ENCODE results near the gene CELSR3.

Gene CELSR3

DNA sequence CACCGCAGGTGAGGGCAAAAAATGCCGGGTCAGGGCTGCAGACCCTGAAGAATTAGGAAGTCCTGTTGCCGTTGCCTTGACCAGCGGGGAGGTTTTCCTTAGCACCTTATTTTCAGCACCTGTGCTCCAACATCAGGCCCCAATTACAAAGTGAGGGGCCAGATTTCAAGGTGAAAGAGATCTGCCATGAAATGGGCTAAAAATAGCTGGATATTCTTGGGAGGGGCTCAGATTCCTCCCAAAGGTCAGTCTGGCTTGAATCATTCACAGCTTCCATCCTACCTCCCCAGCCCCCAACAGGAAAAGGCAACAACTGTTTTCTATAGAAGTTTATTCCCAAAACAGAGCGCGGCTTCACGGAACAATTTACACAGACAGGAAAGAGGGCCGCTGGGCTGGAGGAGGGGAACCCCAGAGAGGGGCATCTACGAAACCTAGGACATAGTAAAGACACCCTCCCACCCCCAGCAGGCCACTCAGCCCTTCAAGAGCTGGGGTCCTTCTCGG lies 26.5 kb downstream of the CELSR3 start:
- peak overlapping the region; percentile 88 for H3K4me3 ChIP-seq (replicated peaks; ENCODE audit: low read depth, low read length)
- DNase-seq (ENCODE audit: low read depth), result no peak
- TF ChIP-seq, protein P1, sequence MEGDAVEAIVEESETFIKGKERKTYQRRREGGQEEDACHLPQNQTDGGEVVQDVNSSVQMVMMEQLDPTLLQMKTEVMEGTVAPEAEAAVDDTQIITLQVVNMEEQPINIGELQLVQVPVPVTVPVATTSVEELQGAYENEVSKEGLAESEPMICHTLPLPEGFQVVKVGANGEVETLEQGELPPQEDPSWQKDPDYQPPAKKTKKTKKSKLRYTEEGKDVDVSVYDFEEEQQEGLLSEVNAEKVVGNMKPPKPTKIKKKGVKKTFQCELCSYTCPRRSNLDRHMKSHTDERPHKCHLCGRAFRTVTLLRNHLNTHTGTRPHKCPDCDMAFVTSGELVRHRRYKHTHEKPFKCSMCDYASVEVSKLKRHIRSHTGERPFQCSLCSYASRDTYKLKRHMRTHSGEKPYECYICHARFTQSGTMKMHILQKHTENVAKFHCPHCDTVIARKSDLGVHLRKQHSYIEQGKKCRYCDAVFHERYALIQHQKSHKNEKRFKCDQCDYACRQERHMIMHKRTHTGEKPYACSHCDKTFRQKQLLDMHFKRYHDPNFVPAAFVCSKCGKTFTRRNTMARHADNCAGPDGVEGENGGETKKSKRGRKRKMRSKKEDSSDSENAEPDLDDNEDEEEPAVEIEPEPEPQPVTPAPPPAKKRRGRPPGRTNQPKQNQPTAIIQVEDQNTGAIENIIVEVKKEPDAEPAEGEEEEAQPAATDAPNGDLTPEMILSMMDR (IDR thresholded peaks at IDR 0.05; ENCODE audit: low read length, missing control alignments), result no peak

DNA sequence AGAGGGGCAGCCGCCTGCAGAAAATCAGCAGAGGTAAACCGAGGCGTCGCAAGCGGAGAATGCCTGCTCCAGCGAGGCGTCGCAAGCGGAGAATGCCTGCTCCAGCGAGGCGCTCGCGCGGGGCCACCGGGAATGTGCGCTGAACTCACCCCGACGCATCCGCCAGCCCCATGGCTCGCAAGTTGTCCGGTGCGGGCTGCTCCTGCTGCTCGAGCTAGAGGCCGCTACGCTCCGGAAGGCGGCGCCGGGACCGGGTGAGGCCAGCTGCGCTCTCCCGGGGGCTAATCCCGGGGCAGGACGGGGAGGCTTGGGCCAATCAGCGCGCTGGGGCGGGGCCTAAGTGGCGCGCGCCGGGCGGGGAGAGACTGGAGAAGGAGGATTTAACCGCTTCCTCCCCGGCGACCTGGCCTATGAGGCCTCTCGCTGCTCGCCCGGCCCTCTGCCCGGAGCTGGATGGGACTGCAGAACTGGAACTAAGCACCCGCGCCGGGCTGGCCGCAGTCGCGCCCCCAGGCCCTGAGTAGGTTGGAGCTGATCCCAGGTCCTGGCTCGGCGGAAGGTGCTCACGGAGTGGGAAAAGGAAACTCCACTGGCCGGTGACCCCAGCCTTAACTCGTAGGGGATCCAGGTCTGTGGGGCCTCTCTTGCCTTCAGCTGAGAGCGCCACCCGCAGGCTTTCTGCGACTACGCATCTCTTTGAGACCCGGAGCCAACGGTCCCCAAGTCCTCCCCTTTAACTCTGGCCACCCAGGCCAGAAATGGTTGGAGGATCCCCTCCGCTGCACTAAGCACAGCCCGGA lies 27.3 kb downstream of the CELSR3 start, which contains the start of gene SLC26A6:
TSS of gene SLC26A6 (minus strand) at position 240 of the 800 bp plus-strand sequence. CDS start at position 172, 68 bp downstream.
- peak within 1 kb of the TSS; percentile 88 for H3K4me3 ChIP-seq (replicated peaks; ENCODE audit: low read depth, low read length)
- DNase-seq (ENCODE audit: low read depth), result peak; percentile 95
- TF ChIP-seq, protein P1 (IDR thresholded peaks at IDR 0.05; ENCODE audit: low read length, missing control alignments), result peak; percentile 61

DNA sequence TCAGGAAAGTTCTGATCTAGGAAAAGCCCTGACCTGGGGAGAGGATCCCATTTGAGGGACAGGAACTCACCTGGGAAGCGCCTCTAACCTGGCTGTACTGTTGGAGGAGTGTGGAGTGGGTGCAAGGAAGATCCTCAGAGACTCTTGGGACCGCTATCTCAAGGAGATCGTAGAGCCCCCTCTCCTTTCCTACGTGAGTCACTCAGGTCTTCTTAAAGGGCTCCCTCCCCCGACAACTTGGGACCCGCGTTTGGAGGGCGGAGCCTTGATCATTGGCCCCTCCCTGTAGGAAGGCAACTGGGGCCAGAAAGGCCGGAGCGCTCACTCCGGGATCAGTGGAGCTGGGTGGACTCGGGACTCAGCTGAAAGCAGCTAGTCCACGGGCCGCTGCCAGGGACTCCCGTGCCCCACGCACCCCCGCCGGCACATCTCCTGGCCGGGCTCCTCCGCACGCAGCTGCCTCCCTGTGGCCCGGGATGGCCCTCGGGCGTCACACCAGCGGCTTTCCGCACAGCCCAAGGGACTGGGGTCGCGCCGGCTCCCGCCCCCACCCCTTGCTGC lies 27.9 kb downstream of the CELSR3 start:
- TF ChIP-seq, protein P1 (IDR thresholded peaks at IDR 0.05; ENCODE audit: low read length, missing control alignments), result no peak
- peak; percentile 61 for DNase-seq (ENCODE audit: low read depth)
- H3K4me3 ChIP-seq (replicated peaks; ENCODE audit: low read depth, low read length), result peak overlapping the region; percentile 88

DNA sequence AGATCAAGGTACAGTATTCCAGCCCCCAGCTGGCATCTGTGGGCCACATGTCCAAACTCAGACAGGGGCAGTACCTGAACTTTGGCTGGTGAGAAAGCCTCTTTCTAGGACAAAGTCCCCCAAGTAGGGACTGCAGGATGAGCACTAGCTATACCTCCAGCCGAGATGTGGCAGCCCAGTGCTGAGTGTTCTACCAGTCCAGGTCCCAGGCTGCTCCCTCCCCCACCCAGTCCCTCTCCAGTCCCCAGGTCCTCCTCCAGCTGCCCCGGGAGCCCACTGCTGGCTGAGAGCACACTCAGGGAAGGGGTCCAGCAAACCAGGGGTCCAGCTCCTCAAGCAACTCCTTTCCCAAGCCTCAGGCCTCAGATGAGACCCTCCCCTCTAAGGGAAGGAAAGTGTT lies 28.9 kb downstream of the CELSR3 start:
- peak overlapping the region; percentile 88 for H3K4me3 ChIP-seq (replicated peaks; ENCODE audit: low read depth, low read length)
- no peak for DNase-seq (ENCODE audit: low read depth)
- TF ChIP-seq, protein P1 (IDR thresholded peaks at IDR 0.05; ENCODE audit: low read length, missing control alignments), result no peak

DNA sequence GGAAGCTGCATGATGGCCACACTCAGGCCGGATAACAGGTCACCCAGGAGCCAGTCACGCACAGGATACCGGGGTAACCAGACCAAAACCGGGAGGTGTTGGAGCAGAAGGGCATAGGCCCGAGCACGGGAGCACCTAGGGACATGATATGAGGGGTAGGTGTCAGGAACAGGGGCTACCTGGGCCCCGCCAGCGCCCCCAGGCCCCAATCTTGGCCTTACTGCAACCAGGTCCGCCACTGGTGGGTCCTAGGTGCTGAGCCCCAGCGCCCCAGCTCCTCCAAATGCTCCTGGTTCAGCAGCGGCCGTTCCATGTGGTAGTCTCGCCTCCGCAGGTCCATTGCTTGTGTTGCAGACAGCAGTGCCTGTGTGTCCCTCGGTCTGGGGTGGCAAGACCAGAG lies 29.4 kb downstream of the CELSR3 start:
- TF ChIP-seq, protein P1 (IDR thresholded peaks at IDR 0.05; ENCODE audit: low read length, missing control alignments), result no peak
- DNase-seq (ENCODE audit: low read depth), result no peak
- H3K4me3 ChIP-seq (replicated peaks; ENCODE audit: low read depth, low read length), result no peak overlapping the region

DNA sequence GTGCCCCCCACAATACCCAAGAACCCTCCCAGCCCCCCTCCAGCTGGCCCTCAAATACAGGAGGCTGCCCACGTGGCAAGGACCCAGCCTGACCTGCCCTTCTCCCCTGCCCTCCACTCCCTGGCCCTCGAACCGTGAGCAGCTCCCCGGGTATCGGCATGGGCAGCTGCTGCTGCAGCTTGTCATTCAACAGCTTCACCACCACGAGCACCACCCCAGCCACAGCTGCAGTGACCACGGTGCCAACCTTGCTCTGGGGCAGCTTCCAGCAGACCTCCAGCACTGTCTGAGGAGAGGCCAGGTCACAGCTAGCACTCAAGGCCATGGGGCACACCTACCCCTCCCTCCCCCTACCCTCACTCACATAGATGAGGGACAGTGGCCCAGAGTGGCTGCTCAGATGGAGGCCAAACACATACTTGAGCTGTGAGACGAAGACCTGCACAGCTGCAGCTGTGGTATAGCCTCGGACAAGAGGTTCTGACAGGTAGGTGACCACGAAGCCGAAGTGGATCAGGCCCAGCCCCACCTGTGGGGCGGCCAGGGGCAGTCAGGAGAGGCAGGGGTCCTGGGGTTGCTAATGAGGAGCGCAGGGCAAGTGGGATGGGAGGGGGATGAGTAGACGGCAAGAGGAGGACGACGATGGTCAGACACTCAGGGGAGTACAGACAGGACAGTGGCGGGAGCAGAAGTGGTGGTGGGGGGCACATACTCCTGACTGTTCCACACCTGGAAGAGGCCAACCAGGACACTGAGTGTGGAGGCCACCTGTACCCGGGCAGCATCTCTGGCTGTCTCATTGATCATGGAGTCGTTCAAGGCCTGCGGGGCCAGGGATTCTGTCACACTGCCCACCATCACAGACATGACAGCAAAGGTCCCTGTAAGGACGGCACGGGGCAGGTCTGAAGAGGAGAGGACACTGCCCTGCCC lies 30.9 kb downstream of the CELSR3 start:
- H3K4me3 ChIP-seq (replicated peaks; ENCODE audit: low read depth, low read length), result no peak overlapping the region
- TF ChIP-seq, protein P1 (IDR thresholded peaks at IDR 0.05; ENCODE audit: low read length, missing control alignments), result no peak
- DNase-seq (ENCODE audit: low read depth), result no peak

All from fibroblast of pulmonary artery (primary cell).